ENCODE results near the gene YPEL2. TPM values are rescaled to one million over a fixed set of nuclear protein-coding genes. Genes with fewer than 3 reads are reported as not detected.

YPEL2 gene
- total and polyA plus RNA-seq, 2 experiments from 2014 or later: 20.2 to 26.0 TPM

DNA sequence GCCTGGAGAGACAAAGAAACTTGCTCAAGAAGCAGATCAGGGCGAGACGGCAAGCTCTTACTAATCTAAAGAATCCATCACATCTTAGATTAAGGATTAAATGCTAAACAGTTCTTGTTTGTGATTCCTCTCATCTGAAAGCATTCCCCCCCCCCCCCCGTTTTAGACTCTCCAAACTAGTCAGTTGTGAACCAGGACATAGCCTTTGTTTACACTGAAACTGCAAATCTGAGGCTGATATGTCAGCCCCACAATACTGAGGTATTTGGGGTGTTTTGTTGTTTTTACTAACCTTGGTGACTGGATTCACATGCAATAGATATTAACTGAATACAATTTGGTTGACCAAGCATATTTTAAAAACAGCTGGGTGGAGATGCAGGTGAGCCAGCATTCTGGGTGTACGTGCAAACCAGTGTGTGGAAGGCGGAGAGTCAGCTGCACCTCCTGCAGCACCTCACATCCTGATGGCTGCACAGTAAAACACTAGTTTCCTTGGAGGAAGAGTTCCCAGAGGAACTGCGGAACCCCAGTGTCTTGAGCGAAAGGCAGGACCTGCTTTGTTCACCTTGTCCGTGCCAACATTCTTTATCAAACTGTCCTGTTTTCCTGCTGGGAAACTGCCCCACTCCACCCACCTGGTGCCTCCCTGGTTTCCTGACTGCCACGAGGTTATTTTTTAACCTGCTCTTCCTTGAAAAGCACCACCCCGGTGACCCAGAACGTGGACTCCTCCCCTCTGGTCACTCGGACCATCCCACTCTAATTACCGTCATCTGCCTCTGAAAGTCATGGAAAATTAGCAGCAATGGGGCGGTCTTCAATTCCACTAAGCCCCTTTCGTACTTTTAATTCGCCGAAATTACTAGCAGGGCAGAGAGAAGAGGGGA is 1.2 kb upstream of the YPEL2 start:
- peak; percentile 80 for DNase-seq (ENCODE audit: low spot score)
- H3K27me3 ChIP-seq: no peaks in the 10 kb centered on the region
- peaks cover 26% of the 10 kb centered on the region for H4K20me1 ChIP-seq (ENCODE audit: insufficient read depth, poor library complexity, severe bottlenecking)
- peaks cover 34% of the 10 kb centered on the region for H3K79me2 ChIP-seq
- H2AFZ ChIP-seq: no peak overlapping the region
- peak overlapping the region; percentile 95 for H3K27ac ChIP-seq
- WGBS (ENCODE audit: low lambda C conversion rate, missing lambda C conversion rate): 19% methylated on average over 17 of the region's 17 CpGs
- no peaks in the 10 kb centered on the region for H3K9me3 ChIP-seq (ENCODE audit: low read depth)
- peak overlapping the region; percentile 98 for H3K4me2 ChIP-seq
- H3K4me3 ChIP-seq: no peak overlapping the region
- H3K36me3 ChIP-seq (replicated peaks; ENCODE audit: insufficient read depth, low read depth): no peaks in the 10 kb centered on the region
- H3K9me2 ChIP-seq (replicated peaks; ENCODE audit: insufficient read depth): no peaks in the 10 kb centered on the region
- peaks cover 21% of the 10 kb centered on the region for H3K4me1 ChIP-seq (ENCODE audit: insufficient read depth)
- TF ChIP-seq, protein P1, sequence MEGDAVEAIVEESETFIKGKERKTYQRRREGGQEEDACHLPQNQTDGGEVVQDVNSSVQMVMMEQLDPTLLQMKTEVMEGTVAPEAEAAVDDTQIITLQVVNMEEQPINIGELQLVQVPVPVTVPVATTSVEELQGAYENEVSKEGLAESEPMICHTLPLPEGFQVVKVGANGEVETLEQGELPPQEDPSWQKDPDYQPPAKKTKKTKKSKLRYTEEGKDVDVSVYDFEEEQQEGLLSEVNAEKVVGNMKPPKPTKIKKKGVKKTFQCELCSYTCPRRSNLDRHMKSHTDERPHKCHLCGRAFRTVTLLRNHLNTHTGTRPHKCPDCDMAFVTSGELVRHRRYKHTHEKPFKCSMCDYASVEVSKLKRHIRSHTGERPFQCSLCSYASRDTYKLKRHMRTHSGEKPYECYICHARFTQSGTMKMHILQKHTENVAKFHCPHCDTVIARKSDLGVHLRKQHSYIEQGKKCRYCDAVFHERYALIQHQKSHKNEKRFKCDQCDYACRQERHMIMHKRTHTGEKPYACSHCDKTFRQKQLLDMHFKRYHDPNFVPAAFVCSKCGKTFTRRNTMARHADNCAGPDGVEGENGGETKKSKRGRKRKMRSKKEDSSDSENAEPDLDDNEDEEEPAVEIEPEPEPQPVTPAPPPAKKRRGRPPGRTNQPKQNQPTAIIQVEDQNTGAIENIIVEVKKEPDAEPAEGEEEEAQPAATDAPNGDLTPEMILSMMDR (IDR thresholded peaks at IDR 0.05; ENCODE audit: poor library complexity): no peak
- TF ChIP-seq EZH2 (IDR thresholded peaks at IDR 0.05; ENCODE audit: borderline replicate concordance) (no peak), EZH2phosphoT487 (IDR thresholded peaks at IDR 0.05; ENCODE audit: low read depth, severe bottlenecking, unreplicated experiment) (no peak)

DNA sequence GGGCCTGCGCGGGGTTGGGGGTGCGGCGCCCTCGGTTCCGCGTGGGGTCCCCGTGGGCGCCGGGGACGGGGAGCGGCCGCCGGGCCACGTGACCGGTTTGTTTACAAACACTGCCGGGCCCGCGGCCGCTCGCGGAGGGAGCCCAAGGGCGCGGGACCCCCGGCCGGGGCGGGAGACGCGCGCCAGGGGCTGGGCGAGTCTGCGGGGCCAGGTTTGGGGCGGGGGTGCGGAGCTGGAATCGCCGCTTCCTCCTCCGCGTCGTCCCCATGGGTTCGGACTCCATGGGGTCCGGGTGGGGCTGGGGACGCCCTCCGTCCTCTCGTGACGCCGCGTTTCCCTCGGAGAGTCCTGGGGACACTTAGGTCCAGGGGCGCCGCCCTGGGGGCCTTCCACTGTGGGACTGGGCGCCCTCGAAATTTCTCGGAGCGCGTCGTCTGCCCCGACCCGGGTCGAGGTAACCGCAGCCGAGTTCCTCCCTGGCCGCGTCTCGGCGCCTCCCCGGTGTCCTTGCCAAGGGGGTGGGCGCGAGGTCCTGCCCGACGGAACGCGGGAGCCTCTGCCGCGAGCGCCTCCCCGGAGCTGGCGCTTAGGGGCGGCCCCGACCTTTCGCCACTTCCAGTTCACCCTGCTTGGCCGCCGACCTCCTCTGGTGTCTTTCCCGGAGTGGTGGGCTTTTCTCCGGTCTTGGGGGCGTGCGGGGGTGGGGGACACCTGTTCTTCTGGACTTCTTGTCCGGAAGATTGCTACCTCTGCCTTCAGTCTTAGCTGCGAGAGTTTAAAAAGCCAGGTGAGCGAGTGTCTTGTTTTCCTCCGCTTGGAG is 684 bp downstream of the YPEL2 start:
- Histone ChIP-seq H3K4me1 (ENCODE audit: insufficient read depth) (peaks cover 33% of the 10 kb centered on the region), H3K27me3 (no peaks in the 10 kb centered on the region), H3K27ac (peak overlapping the region; percentile 80), H3K79me2 (peaks cover 50% of the 10 kb centered on the region), H3K36me3 (replicated peaks; ENCODE audit: insufficient read depth, low read depth) (no peaks in the 10 kb centered on the region), H3K9me2 (replicated peaks; ENCODE audit: insufficient read depth) (no peaks in the 10 kb centered on the region), H3K4me3 (peak overlapping the region; percentile 88), H3K9me3 (ENCODE audit: low read depth) (no peaks in the 10 kb centered on the region), H2AFZ (peak overlapping the region; percentile 72), H4K20me1 (ENCODE audit: insufficient read depth, poor library complexity, severe bottlenecking) (peaks cover 37% of the 10 kb centered on the region), H3K4me2 (peak overlapping the region; percentile 98)
- DNase-seq (ENCODE audit: low spot score): peak; percentile 58
- TF ChIP-seq EZH2phosphoT487 (IDR thresholded peaks at IDR 0.05; ENCODE audit: low read depth, severe bottlenecking, unreplicated experiment) (no peak), EZH2 (IDR thresholded peaks at IDR 0.05; ENCODE audit: borderline replicate concordance) (no peak)
- TF ChIP-seq, protein P1 (IDR thresholded peaks at IDR 0.05; ENCODE audit: poor library complexity): no peak
- WGBS (ENCODE audit: low lambda C conversion rate, missing lambda C conversion rate): under 1% methylated on average over 43 of the region's 90 CpGs

DNA sequence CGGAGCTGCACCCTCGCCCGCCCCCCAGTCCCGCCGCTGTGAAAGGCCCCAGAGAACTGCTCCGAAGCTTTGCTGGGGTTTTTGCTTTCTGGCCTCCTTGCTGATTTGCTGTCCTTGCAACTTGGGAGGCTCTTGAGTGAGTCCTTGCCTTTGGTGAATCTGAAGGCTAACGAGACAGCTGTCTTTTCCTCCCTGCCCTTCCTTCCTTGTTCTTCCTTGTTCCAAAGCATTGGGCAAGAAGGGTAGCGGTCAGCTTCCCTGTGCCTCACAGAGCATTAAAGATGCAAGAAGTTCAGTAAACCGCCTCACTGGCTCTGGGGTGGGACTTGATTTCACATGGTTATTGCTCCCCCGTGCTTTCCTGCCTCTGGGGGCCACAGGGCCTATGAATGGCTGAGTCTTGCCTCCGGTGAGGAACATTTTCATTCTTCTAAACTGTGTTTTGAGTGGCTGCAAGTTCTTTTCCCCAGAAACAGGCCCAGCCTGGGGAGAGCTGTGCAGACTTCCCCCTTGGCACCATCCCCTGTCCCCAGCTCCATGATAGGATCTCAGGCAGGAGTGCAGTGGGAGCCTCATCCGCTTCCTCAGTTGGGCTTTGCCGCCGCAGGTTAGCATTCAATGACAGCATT is 1.4 kb downstream of the YPEL2 start:
- Histone ChIP-seq H3K79me2 (peaks cover 56% of the 10 kb centered on the region), H3K36me3 (replicated peaks; ENCODE audit: insufficient read depth, low read depth) (no peaks in the 10 kb centered on the region), H4K20me1 (ENCODE audit: insufficient read depth, poor library complexity, severe bottlenecking) (peaks cover 41% of the 10 kb centered on the region)

More for the DNA sequence above, 1.4 kb downstream of the YPEL2 start:
- peak overlapping the region; percentile 80 for H3K27ac ChIP-seq
- peak overlapping the region; percentile 72 for H2AFZ ChIP-seq
- no peaks in the 10 kb centered on the region for H3K27me3 ChIP-seq
- peaks cover 33% of the 10 kb centered on the region for H3K4me1 ChIP-seq (ENCODE audit: insufficient read depth)
- TF ChIP-seq EZH2phosphoT487 (IDR thresholded peaks at IDR 0.05; ENCODE audit: low read depth, severe bottlenecking, unreplicated experiment) (no peak), EZH2 (IDR thresholded peaks at IDR 0.05; ENCODE audit: borderline replicate concordance) (no peak)
- TF ChIP-seq, protein P1 (IDR thresholded peaks at IDR 0.05; ENCODE audit: poor library complexity): no peak
- peak; percentile 34 for DNase-seq (ENCODE audit: low spot score)
- 26% methylated on average over 14 of the region's 14 CpGs for WGBS (ENCODE audit: low lambda C conversion rate, missing lambda C conversion rate)
- peak overlapping the region; percentile 98 for H3K4me2 ChIP-seq
- no peaks in the 10 kb centered on the region for H3K9me2 ChIP-seq (replicated peaks; ENCODE audit: insufficient read depth)
- no peaks in the 10 kb centered on the region for H3K9me3 ChIP-seq (ENCODE audit: low read depth)
- H3K4me3 ChIP-seq: peak overlapping the region; percentile 88

Data from hepatocyte (in vitro differentiated cells).